ENCODE data around the gene RFTN1. TPM values are rescaled to one million over a fixed set of nuclear protein-coding genes. Genes with fewer than 3 reads are reported as not detected.

The RFTN1 gene
- total RNA-seq, 6 experiments from 2014 or later: 15.1 to 36.0 (median 19.8) TPM

DNA sequence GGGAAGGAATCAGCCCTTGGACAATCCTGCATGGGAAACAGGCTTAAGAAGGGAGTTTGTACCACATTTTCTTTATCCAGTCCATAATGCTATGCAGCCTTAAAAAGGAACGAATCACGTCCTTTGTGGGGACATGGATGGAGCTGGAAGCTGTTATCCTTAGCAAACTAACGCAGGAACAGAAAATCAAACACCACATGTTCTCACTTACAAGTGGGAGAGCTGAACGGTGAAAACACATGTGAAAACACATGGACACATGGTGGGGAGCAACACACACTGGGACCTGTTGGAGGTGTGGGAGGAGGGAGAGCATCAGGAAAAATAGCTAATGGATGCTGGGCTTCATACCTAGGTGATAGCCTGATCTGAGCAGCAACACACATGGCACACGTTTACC, 178.2 kb downstream of the RFTN1 start:
- Histone ChIP-seq H3K27me3 (no peaks in the 10 kb centered on the region), H3K27ac (no peak overlapping the region), H3K9me3 (no peaks in the 10 kb centered on the region), H3K4me3 (no peak overlapping the region), H3K4me1 (peaks cover 0 to 10% (median 3%) of the 10 kb centered on the region in 4 donors), H3K36me3 (no peaks in the 10 kb centered on the region)
- DNase-seq (no peak), ATAC-seq (no peak)
- intact Hi-C loops (cut with DNase I): no loop called here
- TF ChIP-seq POLR2A (IDR thresholded peaks at IDR 0.05): no peak
- TF ChIP-seq, protein P1, sequence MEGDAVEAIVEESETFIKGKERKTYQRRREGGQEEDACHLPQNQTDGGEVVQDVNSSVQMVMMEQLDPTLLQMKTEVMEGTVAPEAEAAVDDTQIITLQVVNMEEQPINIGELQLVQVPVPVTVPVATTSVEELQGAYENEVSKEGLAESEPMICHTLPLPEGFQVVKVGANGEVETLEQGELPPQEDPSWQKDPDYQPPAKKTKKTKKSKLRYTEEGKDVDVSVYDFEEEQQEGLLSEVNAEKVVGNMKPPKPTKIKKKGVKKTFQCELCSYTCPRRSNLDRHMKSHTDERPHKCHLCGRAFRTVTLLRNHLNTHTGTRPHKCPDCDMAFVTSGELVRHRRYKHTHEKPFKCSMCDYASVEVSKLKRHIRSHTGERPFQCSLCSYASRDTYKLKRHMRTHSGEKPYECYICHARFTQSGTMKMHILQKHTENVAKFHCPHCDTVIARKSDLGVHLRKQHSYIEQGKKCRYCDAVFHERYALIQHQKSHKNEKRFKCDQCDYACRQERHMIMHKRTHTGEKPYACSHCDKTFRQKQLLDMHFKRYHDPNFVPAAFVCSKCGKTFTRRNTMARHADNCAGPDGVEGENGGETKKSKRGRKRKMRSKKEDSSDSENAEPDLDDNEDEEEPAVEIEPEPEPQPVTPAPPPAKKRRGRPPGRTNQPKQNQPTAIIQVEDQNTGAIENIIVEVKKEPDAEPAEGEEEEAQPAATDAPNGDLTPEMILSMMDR (IDR thresholded peaks at IDR 0.05): no peak
- WGBS (ENCODE audit: insufficient coverage, low coverage, low lambda C conversion rate, missing lambda C conversion rate): 48% methylated on average over 5 of the region's 5 CpGs

DNA sequence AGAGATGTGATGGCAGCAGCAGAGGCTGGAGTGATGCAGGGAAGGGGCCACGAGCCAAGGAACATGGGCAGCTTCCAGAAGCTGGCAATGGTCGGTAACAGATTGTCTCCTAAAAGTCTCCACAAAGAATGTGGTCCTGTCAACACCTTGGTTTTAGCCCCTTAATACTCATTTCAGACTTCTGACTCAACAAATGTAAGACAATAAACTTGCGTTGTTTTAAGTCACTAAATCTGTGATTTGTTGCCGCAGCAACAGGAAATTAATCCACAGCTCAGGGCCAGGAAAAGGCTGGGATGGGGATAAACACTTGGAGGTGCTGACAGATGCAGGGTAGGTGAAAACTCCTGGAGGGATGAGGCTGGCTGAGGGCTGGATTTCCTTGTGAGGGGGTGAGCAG, 178.6 kb downstream of the RFTN1 start:
- Histone ChIP-seq H3K4me3 (no peak overlapping the region), H3K4me1 (peaks cover 0 to 14% (median 5%) of the 10 kb centered on the region in 4 donors), H3K27me3 (no peaks in the 10 kb centered on the region), H3K9me3 (no peaks in the 10 kb centered on the region), H3K27ac (peak overlapping the region in 2 of 3 donors; percentile 15 to 66), H3K36me3 (no peaks in the 10 kb centered on the region)
- no peak for DNase-seq
- ATAC-seq: no peak
- WGBS (ENCODE audit: insufficient coverage, low coverage, low lambda C conversion rate, missing lambda C conversion rate): 36% methylated on average over 4 of the region's 4 CpGs
- TF ChIP-seq, protein P1 (IDR thresholded peaks at IDR 0.05): no peak
- no peak for TF ChIP-seq POLR2A (IDR thresholded peaks at IDR 0.05)
- intact Hi-C loops (cut with DNase I): no loop called here

DNA sequence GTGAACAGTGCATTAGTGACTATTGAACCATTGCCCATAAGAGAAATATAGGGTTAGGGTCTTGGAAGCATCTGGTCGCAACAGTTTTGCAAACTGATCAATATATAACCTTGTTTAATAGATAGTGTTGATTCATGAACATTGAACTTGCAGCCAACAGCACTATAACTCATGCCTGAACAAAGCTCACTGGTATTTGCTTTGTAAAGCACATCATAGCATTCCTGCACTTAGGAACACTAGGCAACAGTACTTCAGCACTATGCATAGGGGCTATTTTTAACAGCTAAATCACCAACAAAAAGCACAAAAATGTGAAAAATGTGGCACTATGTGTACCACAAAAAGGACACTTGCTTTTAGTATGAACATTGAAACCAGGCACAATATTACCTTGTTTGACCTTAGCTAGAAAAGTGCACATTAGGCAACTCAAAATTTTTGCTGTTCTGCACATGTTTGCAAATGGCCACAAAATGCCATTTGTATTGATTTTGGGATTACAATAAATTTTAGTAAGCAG, 180.5 kb downstream of the RFTN1 start:
- Histone ChIP-seq H3K36me3 (no peaks in the 10 kb centered on the region), H3K4me1 (peaks cover 0 to 33% (median 11%) of the 10 kb centered on the region in 4 donors), H3K4me3 (peak overlapping the region; percentile 22 to 69 (median 44)), H3K27ac (peak overlapping the region; percentile 25 to 74 (median 66)), H3K9me3 (no peaks in the 10 kb centered on the region), H3K27me3 (no peaks in the 10 kb centered on the region)
- TF ChIP-seq POLR2A (IDR thresholded peaks at IDR 0.05): peak; percentile 63
- TF ChIP-seq, protein P1 (IDR thresholded peaks at IDR 0.05): no peak
- intact Hi-C loops (cut with DNase I): no loop called here
- DNase-seq: no peak
- peak; percentile 51 to 77 (median 65) for ATAC-seq
- WGBS (ENCODE audit: insufficient coverage, low coverage, low lambda C conversion rate, missing lambda C conversion rate): 22% methylated on average over 1 of the region's 1 CpG

DNA sequence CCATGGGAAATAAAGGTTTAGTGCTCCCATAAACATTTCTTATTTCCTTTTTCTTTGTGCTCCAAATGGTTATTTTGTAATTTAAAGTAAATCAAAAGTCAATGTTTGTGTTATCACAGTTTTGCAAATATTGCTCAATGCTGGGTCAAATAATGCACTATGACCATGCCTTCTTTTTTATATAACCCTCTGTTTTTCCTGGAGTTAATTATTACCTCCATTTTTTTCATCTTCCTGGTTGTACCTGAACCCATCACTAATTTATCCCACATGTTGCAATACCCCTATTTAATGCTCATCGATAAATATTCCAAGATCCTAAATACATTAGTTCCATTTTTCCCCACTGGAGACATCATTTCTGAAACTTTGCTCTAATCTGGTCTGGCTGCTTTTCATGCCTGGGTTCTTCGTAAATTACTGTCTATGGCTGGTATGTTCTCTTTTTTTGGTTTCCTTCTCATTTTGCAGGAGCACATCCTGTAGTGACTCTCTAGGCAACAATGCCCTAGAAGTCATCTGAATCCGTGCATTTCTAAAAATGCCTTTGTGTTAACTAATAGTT, 182.1 kb downstream of the RFTN1 start:
- WGBS (ENCODE audit: insufficient coverage, low coverage, low lambda C conversion rate, missing lambda C conversion rate): 25% methylated on average over 3 of the region's 3 CpGs
- intact Hi-C loops (cut with DNase I): no loop called here
- Histone ChIP-seq H3K4me3 (peak overlapping the region; percentile 22 to 69 (median 44)), H3K9me3 (no peaks in the 10 kb centered on the region), H3K4me1 (peaks cover 0 to 49% (median 14%) of the 10 kb centered on the region in 4 donors), H3K36me3 (no peaks in the 10 kb centered on the region), H3K27ac (peak overlapping the region; percentile 25 to 87 (median 66)), H3K27me3 (no peaks in the 10 kb centered on the region)
- DNase-seq (no peak), ATAC-seq (peak; percentile 13 to 70 (median 50))
- TF ChIP-seq POLR2A (IDR thresholded peaks at IDR 0.05): peak; percentile 64
- TF ChIP-seq, protein P1 (IDR thresholded peaks at IDR 0.05): peak in 2 of 4 donors; percentile 8 to 28
